ENCODE results near the gene SFTPB. TPM values are rescaled to one million over a fixed set of nuclear protein-coding genes. Genes with fewer than 3 reads are reported as not detected.
"Not testable (repeated sequence)": the region's sequence is repeated elsewhere in the genome, so short reads cannot be mapped to it uniquely, and the experiment has no call there.

Gene SFTPB
- 0.16 TPM for total RNA-seq

GRCh38 chr2:85668009-85668856 lies at the start of gene SFTPB:
Gene SFTPB, minus strand, starts transcription at chr2:85668199. Its CDS starts 16 bp downstream, at chr2:85668183.
- DNase-seq: no peak

DNA sequence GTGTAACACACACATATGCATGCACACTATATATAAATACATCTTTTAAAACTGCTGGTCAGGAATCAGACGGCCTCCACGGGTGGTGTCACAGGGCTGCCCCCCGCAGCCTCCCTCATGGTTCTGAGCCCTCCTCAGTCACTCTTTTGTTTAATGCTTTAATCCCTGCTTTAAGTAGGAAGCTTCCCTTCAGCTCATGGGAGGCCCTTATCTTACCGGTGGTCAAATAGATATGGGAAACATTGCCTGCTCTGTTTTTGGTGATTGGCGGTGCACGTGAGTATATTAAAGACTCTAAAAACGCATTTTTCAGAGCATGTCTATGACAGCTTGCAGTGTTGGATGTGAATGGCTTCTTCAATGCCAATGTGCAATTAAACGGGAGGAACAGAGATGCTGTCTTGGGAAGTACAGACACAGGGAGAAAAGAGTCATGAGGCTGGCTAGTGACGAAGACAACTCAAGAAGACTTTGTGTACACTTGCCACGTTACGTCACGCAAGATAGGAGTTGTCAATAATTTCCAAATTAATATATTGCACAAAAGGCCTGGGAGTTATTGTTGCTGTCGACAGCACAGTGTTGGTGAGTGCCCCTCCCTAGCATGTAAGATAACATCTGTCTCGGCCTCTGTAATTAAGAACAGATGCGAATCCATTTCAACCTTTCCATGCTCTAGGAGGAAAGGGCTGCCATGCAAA lies 49.5 kb upstream of the SFTPB start:
- no peak for DNase-seq

- no peak for DNase-seq
These were observed 48.4 kb upstream of the SFTPB start for GRCh38 chr2:85716346-85716914.

DNA sequence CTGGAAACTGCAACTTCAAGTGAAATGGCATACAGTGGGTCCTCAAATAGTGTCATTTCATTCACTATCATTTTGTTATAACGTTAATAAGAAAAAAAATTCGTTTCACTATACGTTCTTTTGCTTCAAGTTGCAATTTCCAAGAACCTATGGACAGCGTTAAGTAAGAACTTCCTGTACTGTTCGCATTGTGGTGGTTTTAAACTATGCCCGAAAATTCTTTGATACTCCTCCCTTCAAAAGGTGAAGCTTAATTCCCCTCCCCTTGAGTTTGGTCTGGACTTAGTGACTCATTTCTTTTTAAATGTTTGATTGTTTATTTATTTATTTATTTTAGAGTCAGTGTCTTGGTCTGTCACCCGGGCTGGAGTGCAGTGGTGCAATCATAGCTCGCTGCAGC lies 46.8 kb upstream of the SFTPB start:
- DNase-seq: no peak

DNA sequence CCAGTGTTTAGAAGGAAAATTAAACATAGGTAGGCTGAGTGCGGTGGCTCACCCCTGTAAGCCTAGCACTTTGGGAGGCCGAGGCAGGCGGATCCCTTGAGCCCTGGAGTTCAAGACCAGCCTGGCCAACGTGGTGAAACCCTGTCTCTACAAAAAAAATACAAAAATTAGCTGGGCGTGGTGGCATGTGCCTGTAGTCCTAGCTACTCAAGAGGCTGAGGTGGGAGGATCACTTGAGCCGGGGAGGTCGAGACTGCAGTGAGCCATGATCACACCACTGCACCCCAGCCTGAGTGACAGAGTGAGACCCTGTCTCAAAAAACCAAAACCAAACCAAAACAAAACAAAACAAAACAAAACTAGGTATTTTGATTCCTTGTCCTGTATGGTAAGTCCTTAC lies 46.4 kb upstream of the SFTPB start:
- not testable (repeated sequence) for DNase-seq

DNA sequence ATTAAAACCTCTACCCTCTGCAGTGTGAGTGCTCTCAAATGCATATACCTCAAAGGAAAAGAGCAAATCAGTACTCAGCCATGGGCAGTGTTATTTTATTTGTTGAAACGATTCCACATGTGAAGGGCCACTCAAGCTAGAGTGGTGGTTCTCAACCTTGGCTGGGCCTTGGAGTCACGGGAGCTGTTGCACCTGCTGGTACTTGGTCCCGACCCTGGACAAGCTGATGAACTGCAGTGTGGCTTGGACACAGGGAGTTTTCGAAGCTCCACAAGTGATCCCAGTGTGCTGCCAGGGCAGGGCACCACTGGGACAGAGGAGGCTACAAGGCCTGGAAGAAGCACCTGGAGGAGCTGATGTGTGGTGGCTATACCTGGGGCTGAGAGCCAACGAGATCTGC lies 45.8 kb upstream of the SFTPB start:
- no peak for DNase-seq

DNA sequence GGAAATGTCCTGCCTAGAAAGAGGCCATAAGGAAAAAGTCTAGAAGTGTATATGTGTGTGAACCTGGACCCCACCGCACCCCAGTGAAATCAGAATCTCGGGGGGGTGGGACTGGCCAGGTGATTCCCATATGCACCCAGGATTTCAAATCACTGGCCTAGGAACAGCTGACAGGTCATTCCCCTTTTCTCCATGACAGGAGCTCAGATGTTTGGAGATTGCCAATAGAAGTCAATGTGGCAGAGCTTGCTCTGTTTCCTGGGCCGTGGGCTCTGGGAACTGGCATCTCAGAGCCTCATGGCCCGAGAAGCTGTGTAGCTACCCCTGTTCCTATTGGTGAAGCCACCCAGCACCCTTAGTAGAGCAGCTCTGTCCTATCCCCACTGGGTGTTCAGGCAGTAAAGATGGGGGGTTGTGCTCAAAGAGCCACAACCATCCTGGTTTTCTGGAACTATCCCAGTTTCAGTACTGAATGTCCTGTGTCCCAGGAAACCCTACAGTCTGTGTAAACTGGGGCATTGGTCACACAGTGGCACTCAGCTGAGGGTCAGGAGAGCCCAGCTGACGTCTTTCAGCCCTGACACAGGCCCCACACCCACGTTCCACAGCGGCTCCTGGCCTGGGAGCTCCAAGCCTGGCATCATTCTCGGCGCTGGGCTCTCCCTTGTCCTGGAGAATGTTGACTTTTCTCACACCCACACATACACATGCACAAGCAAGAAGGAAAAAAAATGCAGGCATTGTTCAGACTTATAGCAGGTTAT lies 45.0 kb upstream of the SFTPB start:
- no peak for DNase-seq

GRCh38 chr2:85712336-85712735 lies 44.3 kb upstream of the SFTPB start:
- DNase-seq: no peak

DNA sequence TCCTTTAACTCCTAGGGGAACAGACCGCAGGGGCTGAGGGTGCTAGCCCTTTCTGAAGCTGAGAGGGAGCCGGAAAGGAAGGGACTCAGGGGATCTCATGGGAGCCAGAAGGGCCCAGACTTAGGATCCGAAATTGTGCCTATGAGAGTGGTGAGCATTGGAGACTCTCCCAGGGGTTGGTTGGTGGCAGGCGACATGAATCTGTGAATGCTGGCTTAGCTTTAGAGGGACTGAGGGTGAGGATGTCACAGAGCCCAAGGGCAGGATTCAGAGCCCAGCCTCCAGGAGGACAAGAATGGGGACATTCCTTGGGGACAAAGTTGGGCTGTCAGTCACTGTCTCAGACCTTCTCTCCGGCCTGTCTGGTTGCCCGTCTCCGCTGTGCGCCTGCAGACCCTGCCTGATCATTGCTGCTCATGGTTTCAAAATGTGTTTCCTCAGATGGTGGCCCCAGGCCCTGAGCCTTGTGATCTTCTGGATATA lies 43.6 kb upstream of the SFTPB start:
- no peak for DNase-seq

DNA sequence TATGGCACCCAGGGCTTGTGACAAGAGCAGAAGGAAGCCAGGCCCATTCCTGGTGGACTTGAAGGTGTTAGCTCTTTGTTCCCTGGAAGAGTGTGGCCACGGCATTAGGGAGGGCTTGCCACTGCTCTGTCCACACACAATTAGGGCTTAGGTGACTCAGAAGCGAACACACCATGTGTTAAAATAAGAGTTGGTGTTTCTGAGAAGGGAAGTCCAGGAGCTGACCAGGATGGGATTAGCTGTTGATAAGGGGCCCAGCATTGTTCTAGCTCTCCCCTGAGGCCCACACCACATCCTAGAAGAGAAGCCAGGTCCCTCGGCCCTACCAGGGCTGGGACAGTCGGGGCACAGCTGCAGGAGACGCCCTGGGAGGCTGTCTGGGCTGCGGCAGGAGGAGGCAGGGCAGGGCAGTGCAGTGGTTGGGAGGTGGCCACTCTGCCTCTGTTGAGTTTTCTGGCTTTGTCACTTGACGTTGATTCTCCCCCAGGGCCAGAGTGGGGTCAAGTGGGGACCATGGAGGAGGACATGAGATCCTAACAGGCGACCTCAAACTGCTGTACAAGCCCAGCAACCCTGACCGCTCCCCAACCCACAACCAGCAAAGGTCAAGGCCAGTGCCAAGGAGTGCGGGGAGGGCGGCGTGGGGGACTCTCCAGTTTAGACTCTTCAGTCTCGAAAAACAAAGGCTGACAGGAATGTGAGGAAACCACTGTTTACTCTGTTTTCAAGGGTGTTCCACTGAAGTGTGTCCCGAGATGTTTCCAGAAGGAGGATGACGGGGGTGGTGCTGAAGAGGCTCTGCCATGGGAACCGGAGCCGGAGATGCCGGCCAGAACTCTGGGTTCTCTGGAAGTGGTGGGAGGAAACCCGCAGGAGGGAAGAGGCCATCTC lies 42.9 kb upstream of the SFTPB start:
- DNase-seq: peak; percentile 26

DNA sequence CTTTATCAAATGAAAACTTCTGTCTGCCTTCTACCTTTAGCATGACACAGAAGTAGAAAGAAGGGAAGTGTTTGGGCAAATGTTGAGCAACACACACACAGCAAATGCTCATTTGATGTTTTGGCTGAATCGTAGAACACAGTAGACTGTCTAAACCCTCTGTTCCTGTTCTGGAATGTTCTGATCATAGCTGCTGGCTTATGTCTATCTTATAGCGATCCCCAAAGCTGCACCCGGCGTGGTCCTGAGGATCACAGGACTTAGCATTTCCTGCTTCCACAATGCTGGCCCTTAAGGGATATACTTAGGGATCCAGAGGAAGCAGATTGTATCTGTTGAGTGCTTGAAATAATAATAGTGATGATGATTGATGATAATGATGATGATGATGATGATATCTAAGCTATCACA lies 41.4 kb upstream of the SFTPB start:
- DNase-seq: no peak

GRCh38 chr2:85708641-85709040 lies 40.6 kb upstream of the SFTPB start:
- DNase-seq: no peak

- DNase-seq: peak; percentile 22
These were observed 39.3 kb upstream of the SFTPB start for GRCh38 chr2:85707304-85707703.

- no peak for DNase-seq
These were observed 38.7 kb upstream of the SFTPB start for GRCh38 chr2:85706599-85707296.

- DNase-seq: no peak
These were observed 38.1 kb upstream of the SFTPB start for GRCh38 chr2:85706063-85706462.

- DNase-seq: no peak
These were observed 37.7 kb upstream of the SFTPB start for GRCh38 chr2:85705680-85706039.

GRCh38 chr2:85704800-85705679 lies 37.0 kb upstream of the SFTPB start:
- DNase-seq: no peak

GRCh38 chr2:85704038-85704437 lies 36.0 kb upstream of the SFTPB start:
- DNase-seq: no peak

GRCh38 chr2:85703329-85703728 lies 35.3 kb upstream of the SFTPB start:
- no peak for DNase-seq

DNA sequence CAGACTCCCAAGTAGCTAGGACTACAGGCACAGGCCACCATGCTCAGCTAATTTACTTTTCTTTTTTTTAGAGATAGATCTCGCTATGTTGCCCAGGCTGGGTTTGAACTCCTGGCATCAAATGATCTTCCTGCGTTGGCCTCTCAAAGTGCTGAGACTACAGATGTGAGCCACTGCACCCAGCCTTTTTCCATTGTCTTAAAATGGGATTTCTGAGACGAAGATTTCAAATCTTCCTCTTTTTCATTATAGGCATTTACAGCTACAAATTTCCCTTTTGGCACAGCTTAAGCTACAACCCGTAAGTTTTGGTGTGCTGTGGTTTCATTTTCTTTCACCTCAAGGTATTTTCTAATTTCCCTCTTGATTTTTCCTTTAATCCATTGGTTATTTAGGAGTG lies 34.8 kb upstream of the SFTPB start:
- DNase-seq: no peak
